Panc1 (cell line): ENCODE data around the gene TWF2. TPM values are rescaled to one million over a fixed set of nuclear protein-coding genes. Genes with fewer than 3 reads are reported as not detected.

Experiments used
- ATAC-seq: fragments of 200-7000 bp; cut with Tn5 transposase; 2 replicates; pipeline ENCODE4 v1.9.1; 2020; ENCODE audit warnings: mild to moderate bottlenecking, moderate library complexity
- BruUV-seq: library from RNA; stranded (reverse); fragments of 400-500 nt; replicated peaks from 2 replicates; lab custom pipeline; 2021; lab: Mats Ljungman, UMichigan
- CTCF ChIA-PET: fragments of 300-600 bp; sonication (Branson Sonifier 250); formaldehyde crosslinking; loops from one replicate; lab custom pipeline; 2022; ENCODE audit warnings: antibody characterized with exemption; lab: Charles Lee
- POLR2A ChIA-PET: fragments of 300-600 bp; sonication (Branson Sonifier 250); formaldehyde crosslinking; loops from one replicate; lab custom pipeline; 2022; ENCODE audit warnings: antibody characterized with exemption; lab: Charles Lee
- DNase-seq: peaks from one replicate; pipeline ENCODE4 v3.0.0-alpha.2; 2010; ENCODE audit warnings: low read depth, low spot score
- H3K27ac ChIP-seq: 2 replicates; pipeline ENCODE4 v1.5.1; 2011; ENCODE audit warnings: mild to moderate bottlenecking, low read length, inconsistent platforms
- H3K27me3 ChIP-seq: fragments of 200-500 bp; sonication (Bioruptor generic); 2 replicates; pipeline ENCODE4 v1.6.0; 2014; ENCODE audit warnings: low read length, inconsistent platforms; ENCODE audit not compliant: control insufficient read depth, insufficient read depth
- H3K36me3 ChIP-seq: fragments of 200-500 bp; sonication (Bioruptor generic); 2 replicates; pipeline ENCODE4 v1.5.1; 2014; ENCODE audit warnings: inconsistent platforms, mild to moderate bottlenecking, low read length, moderate library complexity; ENCODE audit not compliant: control insufficient read depth, insufficient read depth
- H3K4me1 ChIP-seq: 2 replicates; pipeline ENCODE4 v1.5.1; 2011; ENCODE audit warnings: inconsistent platforms, mild to moderate bottlenecking, low read length, moderate library complexity; ENCODE audit not compliant: control insufficient read depth, insufficient read depth
- H3K4me3 ChIP-seq, 2 experiments: 2 replicates each; pipeline ENCODE4 v1.5.1; 2011 to 2012; ENCODE audit warnings: low read depth in 2 of 2, low read length in 2 of 2, mild to moderate bottlenecking in 2 of 2, inconsistent platforms in 1 of 2, moderate library complexity in 1 of 2
- H3K9me3 ChIP-seq: fragments of 200-500 bp; sonication (Bioruptor generic); 2 replicates; pipeline ENCODE4 v1.5.1; 2014; ENCODE audit warnings: low read depth, mild to moderate bottlenecking, inconsistent platforms, low read length, moderate library complexity; ENCODE audit not compliant: control insufficient read depth, insufficient read depth
- POLR2AphosphoS5 ChIP-seq: IDR thresholded peaks from 2 replicates; pipeline ENCODE4 v1.6.1; 2012; ENCODE audit warnings: mild to moderate bottlenecking, low read depth, low read length, moderate library complexity
- SIN3A ChIP-seq: IDR thresholded peaks from 2 replicates; pipeline ENCODE4 v1.6.1; 2012; ENCODE audit warnings: low read depth, mild to moderate bottlenecking, low read length, moderate library complexity, borderline replicate concordance; ENCODE audit not compliant: insufficient read depth
- TCF7L2 ChIP-seq: IDR thresholded peaks from 2 replicates; pipeline ENCODE4 v1.6.1; 2011; ENCODE audit warnings: mild to moderate bottlenecking, low read depth, low read length, inconsistent platforms
- in situ Hi-C: cut with HindIII; loops from 2 replicates; pipeline ENCODE4 v1.10.0; 2016; ENCODE audit warnings: low sequenced_read_pairs, low pct_unique_long_range_greater_than_20kb
- intact Hi-C: fragments of 100-400 bp; cut with micrococcal nuclease; formaldehyde crosslinking; loops from one replicate; pipeline ENCODE4 v1.10.0; 2022; ENCODE audit not compliant: unreplicated experiment
- total RNA-seq: library from RNA; stranded (reverse); gene quantifications from one replicate; pipeline ENCODE4 v1.2.1, GENCODE V29; 2021; ENCODE audit not compliant: unreplicated experiment
- TF ChIP-seq, protein P1 (sequence below): fragments of 450-650 bp; IDR thresholded peaks from 2 replicates; pipeline ENCODE4 v1.5.1; 2017; ENCODE audit warnings: mild to moderate bottlenecking
- TF ChIP-seq, protein P2 (sequence below), 2 experiments: IDR thresholded peaks; 2 replicates each; pipeline ENCODE4 v1.6.1; 2011 to 2012; ENCODE audit warnings: low read depth in 2 of 2, control low read depth in 1 of 2, low read length in 1 of 2, mild to moderate bottlenecking in 1 of 2, moderate library complexity in 1 of 2; ENCODE audit not compliant: insufficient read depth in 1 of 2

TWF2 gene
- total RNA-seq, 1 experiment from 2014 or later, result 51.9 TPM

DNA sequence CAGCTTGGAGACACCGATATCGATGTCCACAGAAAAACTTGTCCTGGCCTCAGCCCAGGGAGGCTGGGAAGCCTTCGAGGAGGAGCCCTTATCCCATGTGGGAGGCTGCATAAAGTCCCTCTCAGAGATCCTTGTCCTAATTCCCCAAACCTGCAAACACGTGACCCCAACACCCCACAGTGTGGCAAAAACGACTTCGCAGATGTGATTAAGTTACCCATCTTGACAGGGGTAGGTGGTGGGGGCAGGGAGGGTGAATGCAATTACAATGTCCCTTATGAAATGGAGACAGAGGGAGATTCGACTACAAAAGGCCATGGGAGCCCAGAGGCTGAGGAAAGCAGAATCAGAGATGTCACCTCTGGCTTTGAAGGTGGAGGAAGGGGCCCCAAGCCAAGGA, 11.2 kb downstream of the TWF2 start:
- BruUV-seq, result no TSS peak
- Histone ChIP-seq H3K9me3 (no peaks in the 10 kb centered on the region), H3K27ac (no peak overlapping the region), H3K4me3 (no peak overlapping the region), H3K27me3 (no peaks in the 10 kb centered on the region), H3K36me3 (no peaks in the 10 kb centered on the region), H3K4me1 (no peaks in the 10 kb centered on the region)
- ChIA-PET CTCF (interaction anchor here (0.6 kb wide), 1 partner anchor 69 kb away, joined by 5 read pairs; no protein-coding TSS in a partner anchor), POLR2A (no interaction called here)
- in situ Hi-C loops (no loop called here), intact Hi-C loops (no loop called here)
- ATAC-seq (no peak), DNase-seq (no peak)
- no peak for TF ChIP-seq SIN3A
- no peak for TF ChIP-seq POLR2AphosphoS5
- TF ChIP-seq TCF7L2, result no peak
- TF ChIP-seq, protein P1, sequence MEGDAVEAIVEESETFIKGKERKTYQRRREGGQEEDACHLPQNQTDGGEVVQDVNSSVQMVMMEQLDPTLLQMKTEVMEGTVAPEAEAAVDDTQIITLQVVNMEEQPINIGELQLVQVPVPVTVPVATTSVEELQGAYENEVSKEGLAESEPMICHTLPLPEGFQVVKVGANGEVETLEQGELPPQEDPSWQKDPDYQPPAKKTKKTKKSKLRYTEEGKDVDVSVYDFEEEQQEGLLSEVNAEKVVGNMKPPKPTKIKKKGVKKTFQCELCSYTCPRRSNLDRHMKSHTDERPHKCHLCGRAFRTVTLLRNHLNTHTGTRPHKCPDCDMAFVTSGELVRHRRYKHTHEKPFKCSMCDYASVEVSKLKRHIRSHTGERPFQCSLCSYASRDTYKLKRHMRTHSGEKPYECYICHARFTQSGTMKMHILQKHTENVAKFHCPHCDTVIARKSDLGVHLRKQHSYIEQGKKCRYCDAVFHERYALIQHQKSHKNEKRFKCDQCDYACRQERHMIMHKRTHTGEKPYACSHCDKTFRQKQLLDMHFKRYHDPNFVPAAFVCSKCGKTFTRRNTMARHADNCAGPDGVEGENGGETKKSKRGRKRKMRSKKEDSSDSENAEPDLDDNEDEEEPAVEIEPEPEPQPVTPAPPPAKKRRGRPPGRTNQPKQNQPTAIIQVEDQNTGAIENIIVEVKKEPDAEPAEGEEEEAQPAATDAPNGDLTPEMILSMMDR, result no peak
- TF ChIP-seq, protein P2, sequence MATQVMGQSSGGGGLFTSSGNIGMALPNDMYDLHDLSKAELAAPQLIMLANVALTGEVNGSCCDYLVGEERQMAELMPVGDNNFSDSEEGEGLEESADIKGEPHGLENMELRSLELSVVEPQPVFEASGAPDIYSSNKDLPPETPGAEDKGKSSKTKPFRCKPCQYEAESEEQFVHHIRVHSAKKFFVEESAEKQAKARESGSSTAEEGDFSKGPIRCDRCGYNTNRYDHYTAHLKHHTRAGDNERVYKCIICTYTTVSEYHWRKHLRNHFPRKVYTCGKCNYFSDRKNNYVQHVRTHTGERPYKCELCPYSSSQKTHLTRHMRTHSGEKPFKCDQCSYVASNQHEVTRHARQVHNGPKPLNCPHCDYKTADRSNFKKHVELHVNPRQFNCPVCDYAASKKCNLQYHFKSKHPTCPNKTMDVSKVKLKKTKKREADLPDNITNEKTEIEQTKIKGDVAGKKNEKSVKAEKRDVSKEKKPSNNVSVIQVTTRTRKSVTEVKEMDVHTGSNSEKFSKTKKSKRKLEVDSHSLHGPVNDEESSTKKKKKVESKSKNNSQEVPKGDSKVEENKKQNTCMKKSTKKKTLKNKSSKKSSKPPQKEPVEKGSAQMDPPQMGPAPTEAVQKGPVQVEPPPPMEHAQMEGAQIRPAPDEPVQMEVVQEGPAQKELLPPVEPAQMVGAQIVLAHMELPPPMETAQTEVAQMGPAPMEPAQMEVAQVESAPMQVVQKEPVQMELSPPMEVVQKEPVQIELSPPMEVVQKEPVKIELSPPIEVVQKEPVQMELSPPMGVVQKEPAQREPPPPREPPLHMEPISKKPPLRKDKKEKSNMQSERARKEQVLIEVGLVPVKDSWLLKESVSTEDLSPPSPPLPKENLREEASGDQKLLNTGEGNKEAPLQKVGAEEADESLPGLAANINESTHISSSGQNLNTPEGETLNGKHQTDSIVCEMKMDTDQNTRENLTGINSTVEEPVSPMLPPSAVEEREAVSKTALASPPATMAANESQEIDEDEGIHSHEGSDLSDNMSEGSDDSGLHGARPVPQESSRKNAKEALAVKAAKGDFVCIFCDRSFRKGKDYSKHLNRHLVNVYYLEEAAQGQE (IDR thresholded peaks at IDR 0.05; ENCODE audit: insufficient read depth in 1 of 2, low read depth in 2 of 2, low read length in 1 of 2), result no peak

DNA sequence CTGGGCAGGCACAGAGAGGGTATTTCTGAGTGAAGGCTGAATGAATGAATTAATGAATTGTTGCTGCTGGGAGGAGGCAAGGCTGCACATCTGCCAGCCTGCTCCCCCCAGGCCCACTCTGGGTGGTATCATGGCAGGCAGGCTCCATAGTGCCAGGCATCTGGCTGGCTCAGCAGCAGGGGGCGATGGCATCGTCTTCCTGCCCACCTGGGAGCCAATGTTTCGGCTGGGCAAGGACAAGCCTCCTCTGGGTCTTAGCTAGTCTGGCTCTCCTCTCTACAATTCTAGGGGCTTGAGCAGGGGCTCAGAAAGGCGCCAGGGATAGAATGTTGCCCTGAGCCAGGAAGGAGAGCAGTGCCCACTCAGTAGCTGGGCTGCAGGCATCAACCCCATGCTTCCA, 11.8 kb downstream of the TWF2 start:
- intact Hi-C loops (no loop called here), in situ Hi-C loops (no loop called here)
- ATAC-seq (no peak), DNase-seq (no peak)
- H3K4me1 ChIP-seq, result no peaks in the 10 kb centered on the region
- no peaks in the 10 kb centered on the region for H3K36me3 ChIP-seq
- H3K9me3 ChIP-seq, result no peaks in the 10 kb centered on the region
- ChIA-PET CTCF (interaction anchor here (0.6 kb wide), 1 partner anchor 70 kb away, joined by 5 read pairs; no protein-coding TSS in a partner anchor), POLR2A (no interaction called here)
- no peak overlapping the region for H3K27ac ChIP-seq
- H3K27me3 ChIP-seq, result no peaks in the 10 kb centered on the region
- no peak overlapping the region for H3K4me3 ChIP-seq
- BruUV-seq, result no TSS peak
- TF ChIP-seq, protein P1, result no peak
